NCI-H748 (cell line): ENCODE results near the gene GID8.

Source experiments
- DNase-seq: peaks from one replicate; lab custom pipeline; 2025; ENCODE audit not compliant: unreplicated experiment; lab: John Stamatoyannopoulos, UW

Gene GID8

GRCh38 chr20:62968378-62969178 lies 30.6 kb downstream of the GID8 start:
- DNase-seq, result no peak

DNA sequence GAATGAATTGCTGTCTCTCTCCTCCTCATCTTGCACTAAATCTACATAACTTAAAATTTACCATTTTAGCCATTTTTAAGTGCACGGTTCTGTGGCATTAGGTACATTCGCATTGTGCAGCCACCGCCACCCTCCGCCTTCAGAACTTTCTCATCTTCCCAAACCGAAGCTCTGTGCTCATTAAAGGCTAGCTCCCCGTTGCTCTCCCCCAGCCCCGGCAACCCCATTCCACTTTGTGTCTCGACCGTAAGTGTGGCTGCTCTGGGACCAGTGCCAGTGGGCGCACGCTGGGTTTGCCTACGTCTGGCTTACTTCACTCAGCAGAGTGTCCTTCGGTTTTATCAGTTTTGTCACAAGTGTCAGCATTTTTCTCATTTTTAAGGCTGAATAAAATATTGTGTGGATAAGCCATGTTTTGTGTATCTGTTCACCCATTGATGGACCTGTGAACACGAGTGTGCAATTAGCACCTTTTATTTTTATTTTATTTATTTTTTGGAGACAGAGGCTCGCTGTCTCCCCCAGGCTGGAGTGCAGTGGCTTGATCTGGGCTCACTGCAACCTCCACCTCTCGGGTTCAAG lies 31.3 kb downstream of the GID8 start:
- DNase-seq, result no peak

DNA sequence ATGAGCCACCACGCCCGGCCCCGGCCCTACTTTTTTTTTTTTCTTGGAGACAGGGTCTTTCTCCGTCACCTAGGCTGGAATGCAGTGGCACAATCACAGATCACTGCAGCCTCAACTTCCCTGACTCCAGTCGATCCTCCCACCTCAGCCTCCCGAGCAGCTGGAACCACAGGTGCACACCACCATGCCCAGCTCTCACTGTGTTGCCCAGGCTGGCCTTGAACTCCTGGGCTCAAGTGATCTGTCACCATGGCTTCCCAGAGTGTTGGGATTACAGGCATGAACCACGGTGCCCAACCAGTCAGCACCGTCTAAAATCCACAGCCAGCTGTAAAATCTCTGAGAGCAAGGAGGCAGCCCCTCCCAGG lies 32.0 kb downstream of the GID8 start:
- DNase-seq, result no peak

DNA sequence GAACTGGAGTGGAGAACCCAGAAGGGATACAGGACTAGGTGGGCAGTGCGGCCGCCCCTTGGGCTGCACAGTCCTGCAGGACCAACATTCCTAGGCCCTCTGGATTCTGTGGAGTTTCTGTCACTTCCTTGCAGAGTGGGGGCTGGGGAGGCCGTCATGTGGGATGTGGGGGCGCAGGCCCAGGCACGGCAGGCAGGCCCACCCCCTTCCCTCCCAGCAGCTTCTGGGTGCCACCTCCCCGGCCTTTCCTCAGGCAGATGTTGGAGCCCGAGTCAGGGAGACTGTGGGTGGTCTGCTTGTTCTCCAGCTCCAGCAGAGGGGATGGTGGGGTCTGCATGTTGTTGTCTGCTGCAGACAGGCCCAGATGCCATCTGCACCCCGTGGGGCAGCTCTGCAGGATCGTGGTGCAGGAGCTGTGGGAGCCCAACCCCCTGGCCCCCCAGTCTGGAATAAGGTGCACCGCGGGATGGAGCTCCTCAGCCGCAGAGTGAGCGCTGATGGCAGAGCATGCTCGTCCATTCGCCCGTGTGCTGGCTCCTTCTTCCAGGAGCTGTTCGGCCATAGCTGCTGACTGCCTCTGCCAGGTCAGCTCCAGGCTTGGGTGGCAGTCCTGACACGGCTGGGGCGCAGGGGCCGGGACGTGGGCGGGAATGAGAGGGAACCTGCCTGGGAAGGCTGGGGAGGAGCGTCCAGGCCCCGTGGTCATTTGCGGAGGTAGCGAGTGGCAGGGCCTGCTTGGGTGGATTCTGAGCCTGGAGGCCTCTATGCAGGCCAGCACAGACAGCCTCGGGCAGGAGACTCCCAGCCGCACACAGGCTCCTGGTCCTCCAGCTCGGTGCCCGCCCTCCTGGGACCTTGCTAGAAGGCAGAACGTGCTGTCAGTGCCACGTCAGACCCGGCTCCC lies 32.6 kb downstream of the GID8 start:
- no peak for DNase-seq

DNA sequence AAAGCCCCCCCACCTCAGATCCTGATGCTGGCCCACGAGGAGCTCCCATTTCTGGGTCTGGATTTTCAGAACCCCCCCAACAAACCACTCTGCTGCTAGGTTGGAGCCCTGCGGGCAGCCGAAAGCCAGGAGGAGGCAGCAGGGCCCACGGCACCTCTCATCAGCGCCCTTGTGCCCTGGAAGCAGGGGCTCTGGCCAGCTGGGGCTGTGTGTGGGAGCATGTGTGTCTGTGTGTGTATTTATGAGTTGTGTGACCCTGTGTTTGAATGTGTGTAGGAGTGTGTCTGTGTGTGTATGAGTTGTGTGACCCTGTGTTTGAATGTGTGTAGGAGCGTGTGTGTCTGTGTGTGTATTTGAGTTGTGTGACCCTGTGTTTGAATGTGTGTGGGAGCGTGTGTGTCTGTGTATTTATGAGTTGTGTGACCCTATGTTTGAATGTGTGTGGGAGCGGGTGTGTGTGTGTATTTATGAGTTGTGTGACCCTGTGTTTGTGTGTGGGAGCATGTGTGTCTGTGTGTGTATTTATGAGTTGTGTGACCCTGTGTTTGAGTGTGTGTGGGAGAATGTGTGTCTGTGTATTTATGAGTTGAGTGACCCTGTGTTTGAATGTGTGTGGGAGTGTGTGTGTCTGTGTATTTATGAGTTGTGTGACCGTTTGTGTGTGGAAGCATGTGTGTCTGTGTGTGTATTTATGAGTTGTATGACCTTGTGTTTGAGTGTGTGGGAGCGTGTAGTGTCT lies 33.4 kb downstream of the GID8 start:
- no peak for DNase-seq

GRCh38 chr20:62971950-62972844 lies 34.2 kb downstream of the GID8 start:
- DNase-seq, result peak; percentile 78

- no peak for DNase-seq
Observed at GRCh38 chr20:62972845-62973745, 35.1 kb downstream of the GID8 start.

GRCh38 chr20:62975251-62975760 lies 37.4 kb downstream of the GID8 start:
- no peak for DNase-seq

DNA sequence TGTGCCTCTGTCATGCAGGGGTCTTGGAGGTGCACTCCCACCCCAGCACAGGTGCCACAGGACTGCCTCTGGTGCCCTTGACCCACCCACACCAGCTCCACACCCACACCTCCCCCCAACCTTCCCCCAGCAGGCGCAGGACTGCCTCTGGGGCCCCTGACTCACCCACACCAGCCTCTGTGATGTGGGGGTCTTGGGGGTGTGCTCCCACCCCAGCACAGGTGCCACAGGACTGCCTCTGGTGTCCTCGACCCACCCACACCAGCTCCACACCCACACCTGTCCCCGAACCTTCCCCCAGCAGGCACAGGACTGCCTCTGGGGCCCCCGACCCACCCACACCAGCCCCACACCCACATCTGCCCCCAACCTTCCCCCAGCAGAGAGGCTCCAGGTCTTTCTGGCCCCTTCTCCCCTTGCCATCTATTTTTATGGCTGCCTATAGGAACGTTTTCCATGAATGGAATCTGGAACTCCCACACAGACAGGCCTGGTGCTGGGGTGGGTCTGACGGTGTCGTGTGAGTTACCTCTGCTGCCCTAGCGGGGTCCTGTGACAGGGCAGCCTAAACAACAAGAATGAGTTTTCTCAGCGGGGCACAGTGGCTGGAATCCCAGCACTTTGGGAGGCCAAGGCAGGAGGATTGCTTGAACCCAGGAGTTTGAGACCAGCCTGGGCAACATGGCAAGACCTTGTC lies 38.0 kb downstream of the GID8 start:
- no peak for DNase-seq

DNA sequence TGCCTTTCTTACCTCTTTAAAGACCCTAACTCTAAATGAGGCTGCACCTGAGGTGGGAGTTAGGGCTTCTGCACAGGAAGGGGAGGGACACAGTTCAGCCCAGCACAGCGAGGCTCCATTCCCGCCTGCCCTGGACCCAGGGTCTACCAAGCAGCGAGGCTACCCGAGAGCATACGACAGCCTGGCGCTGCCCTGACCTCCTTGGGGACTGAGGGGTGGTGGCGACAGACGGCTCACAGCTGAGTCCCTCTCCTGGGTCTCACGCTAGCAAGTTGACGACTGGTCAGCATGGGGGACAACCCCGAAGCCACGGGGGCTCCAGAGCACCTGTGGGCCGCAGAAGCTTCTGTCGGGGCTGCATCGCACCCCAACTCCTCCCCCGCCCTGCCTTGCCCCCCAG lies 38.9 kb downstream of the GID8 start:
- no peak for DNase-seq

- peak; percentile 88 for DNase-seq
Observed at GRCh38 chr20:62977613-62978560, 39.9 kb downstream of the GID8 start.

DNA sequence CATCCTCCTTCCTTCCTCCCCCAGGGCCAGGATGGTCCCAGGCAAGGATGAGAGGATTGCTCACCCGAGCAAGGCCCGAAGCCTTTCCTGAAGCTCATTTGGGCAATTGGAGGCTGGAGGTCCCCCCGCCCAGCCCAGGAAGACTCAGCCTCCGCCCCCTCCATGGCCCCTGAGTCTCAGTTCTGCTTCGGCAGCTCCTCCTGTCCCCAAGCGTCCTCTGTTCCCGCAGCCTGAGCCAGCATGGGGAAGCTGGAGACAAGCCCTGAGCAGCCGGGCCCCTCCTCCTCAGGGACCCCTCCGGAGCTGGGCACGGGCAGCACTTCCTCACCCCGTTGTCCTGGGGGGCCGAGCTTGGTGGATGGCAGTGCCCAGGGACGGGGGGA lies 40.6 kb downstream of the GID8 start:
- no peak for DNase-seq

GRCh38 chr20:62979310-62979709 lies 41.4 kb downstream of the GID8 start:
- no peak for DNase-seq

DNA sequence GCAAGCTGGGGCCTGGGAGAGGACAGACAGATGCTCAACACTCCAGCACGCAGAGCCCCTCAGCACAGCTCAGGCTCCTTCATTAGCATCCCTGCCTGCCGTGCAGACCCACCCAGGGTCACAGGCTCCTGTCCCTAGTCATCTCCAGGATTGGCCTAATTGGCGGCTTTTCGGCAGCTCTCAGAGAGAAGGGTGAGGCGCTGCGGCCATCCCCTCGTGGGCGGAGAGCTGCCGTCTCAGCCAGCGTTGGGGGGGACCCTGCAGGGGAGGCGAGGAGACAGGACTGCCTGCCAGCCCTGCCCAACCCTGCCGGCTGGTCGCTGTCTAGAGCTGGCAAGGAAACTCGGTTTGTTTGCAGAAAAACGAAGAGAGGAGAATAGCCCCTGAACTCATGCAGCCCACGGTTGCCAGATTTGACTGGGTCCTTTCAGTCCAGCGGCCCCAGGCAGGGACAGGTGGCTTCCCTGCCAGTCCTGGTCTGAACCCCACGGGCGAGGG lies 42.0 kb downstream of the GID8 start:
- peak; percentile 72 for DNase-seq

- peak; percentile 86 for DNase-seq
Observed at GRCh38 chr20:62980380-62980960, 42.5 kb downstream of the GID8 start.

DNA sequence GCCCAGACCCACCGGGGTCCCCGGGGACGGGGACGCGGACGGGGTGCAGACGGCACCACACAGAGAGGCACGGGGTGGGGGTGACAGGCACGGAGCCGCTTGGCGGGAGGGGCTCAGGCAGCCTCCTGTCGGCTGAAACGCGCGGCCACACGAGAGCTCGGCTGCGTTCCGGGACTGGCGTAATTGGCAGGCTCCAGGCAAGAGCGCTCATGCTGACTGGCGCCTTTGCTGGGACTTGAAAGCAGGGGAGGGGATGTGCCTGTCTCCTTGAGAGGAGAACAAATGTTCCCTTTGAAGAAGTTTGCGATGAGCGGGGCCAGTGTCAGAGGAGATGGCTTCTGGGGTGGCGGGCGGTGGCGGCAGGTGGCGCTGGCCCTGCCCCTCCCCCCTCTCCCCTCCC lies 43.0 kb downstream of the GID8 start:
- peak; percentile 71 for DNase-seq
